Measurements from ENCODE around the gene TSEN2. TPM values are rescaled to one million over a fixed set of nuclear protein-coding genes. Genes with fewer than 3 reads are reported as not detected.

Gene TSEN2
- total RNA-seq, 4 donors from 2014 or later, result 16.1 to 26.7 (median 21.4) TPM

DNA sequence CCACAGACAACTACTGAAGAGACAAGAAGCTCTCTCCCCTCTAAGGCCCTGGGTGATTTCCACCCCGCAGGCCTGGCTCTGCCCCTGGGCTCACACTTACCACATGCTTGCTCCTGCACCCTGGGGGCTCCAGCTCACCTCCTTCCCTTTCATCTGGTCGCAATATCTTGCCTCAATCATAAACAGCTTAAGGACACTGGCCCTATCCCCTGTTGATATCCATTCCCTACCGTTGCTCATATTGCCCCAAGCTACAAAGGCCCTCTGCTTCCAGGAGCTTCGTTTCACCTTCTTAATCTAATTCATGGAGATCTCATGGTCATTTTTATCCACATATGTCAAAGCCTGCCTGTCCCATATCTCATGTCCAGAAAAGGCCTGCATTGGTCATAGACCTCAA, 46.0 kb upstream of the TSEN2 start:
- TF ChIP-seq, protein P1, sequence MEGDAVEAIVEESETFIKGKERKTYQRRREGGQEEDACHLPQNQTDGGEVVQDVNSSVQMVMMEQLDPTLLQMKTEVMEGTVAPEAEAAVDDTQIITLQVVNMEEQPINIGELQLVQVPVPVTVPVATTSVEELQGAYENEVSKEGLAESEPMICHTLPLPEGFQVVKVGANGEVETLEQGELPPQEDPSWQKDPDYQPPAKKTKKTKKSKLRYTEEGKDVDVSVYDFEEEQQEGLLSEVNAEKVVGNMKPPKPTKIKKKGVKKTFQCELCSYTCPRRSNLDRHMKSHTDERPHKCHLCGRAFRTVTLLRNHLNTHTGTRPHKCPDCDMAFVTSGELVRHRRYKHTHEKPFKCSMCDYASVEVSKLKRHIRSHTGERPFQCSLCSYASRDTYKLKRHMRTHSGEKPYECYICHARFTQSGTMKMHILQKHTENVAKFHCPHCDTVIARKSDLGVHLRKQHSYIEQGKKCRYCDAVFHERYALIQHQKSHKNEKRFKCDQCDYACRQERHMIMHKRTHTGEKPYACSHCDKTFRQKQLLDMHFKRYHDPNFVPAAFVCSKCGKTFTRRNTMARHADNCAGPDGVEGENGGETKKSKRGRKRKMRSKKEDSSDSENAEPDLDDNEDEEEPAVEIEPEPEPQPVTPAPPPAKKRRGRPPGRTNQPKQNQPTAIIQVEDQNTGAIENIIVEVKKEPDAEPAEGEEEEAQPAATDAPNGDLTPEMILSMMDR (IDR thresholded peaks at IDR 0.05), result no peak
- TF ChIP-seq POLR2AphosphoS5 (IDR thresholded peaks at IDR 0.05) (no peak), POLR2A (IDR thresholded peaks at IDR 0.05) (no peak), EP300 (IDR thresholded peaks at IDR 0.05) (no peak)
- Histone ChIP-seq H3K9me3 (no peaks in the 10 kb centered on the region), H3K4me3 (no peak overlapping the region), H3K27me3 (peaks cover 28% of the 10 kb centered on the region), H3K36me3 (no peaks in the 10 kb centered on the region), H3K27ac (no peak overlapping the region), H3K4me1 (peaks cover 0 to 19% (median 0%) of the 10 kb centered on the region in 3 donors)
- ATAC-seq, result no peak
- WGBS, 2 donors (ENCODE audit: low coverage in 1 of 2), result 83 to 100% methylated on average over 2 to 4 of the region's 4 CpGs

DNA sequence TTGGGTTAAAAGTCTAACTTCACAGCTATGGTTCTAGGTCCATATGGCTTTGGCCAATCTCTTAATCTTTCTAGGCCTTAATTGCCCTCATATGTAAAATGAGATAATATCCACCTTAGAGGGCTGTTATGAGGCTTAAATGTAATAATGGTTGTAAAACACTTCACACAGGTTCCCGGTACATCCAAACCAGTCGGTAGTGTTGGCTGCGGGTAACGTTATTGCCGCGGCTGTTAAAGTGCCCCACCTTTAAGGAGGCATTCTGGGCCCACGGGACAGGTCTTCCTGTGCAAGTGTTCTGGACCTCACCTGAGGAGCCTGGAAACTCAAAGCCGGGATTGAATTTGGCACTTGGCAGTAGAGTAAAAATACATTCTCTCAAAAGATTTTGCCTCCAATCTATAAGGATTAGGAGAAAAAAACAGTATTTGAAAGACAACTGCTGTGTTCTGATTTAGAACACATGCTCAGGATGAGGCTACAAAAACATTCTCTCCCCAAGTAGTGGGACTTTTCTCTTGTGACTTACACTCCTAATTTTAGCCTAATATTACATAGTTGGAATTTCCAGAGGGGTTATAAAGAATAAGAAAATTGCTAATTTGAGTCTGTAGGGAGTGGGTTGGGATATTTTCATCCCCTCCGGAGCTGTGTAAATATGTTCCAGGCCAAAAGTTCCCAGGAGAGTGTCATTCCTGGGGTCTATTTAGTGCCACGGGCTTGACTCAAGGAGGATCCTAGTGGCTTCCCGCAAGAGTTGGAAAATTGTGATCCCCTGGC, 44.9 kb upstream of the TSEN2 start:
- Histone ChIP-seq H3K4me1 (peaks cover 0 to 19% (median 0%) of the 10 kb centered on the region in 3 donors), H3K36me3 (no peaks in the 10 kb centered on the region), H3K9me3 (no peaks in the 10 kb centered on the region), H3K27ac (no peak overlapping the region), H3K4me3 (no peak overlapping the region), H3K27me3 (peaks cover 38% of the 10 kb centered on the region)
- TF ChIP-seq POLR2AphosphoS5 (IDR thresholded peaks at IDR 0.05) (no peak), POLR2A (IDR thresholded peaks at IDR 0.05) (no peak), EP300 (IDR thresholded peaks at IDR 0.05) (no peak)
- TF ChIP-seq, protein P1 (IDR thresholded peaks at IDR 0.05), result no peak
- ATAC-seq, result no peak
- 68 to 80% methylated on average over 3 to 5 of the region's 11 CpGs for WGBS, 2 donors (ENCODE audit: low coverage in 1 of 2)

GRCh38 chr3:12440927-12441714, 43.2 kb upstream of the TSEN2 start:
- H3K27me3 ChIP-seq, result peaks cover 46% of the 10 kb centered on the region
- ATAC-seq, result peak; percentile 29
- H3K9me3 ChIP-seq, result no peaks in the 10 kb centered on the region
- H3K4me1 ChIP-seq, result peaks cover 0 to 19% (median 0%) of the 10 kb centered on the region in 3 donors
- TF ChIP-seq, protein P1 (IDR thresholded peaks at IDR 0.05), result no peak
- no peak for TF ChIP-seq POLR2A (IDR thresholded peaks at IDR 0.05)
- no peak for TF ChIP-seq EP300 (IDR thresholded peaks at IDR 0.05)
- TF ChIP-seq POLR2AphosphoS5 (IDR thresholded peaks at IDR 0.05), result no peak
- H3K4me3 ChIP-seq, result no peak overlapping the region
- H3K36me3 ChIP-seq, result no peaks in the 10 kb centered on the region
- 72 to 100% methylated on average over 1 to 3 of the region's 21 CpGs for WGBS, 2 donors (ENCODE audit: low coverage in 1 of 2)
- H3K27ac ChIP-seq, result no peak overlapping the region

DNA sequence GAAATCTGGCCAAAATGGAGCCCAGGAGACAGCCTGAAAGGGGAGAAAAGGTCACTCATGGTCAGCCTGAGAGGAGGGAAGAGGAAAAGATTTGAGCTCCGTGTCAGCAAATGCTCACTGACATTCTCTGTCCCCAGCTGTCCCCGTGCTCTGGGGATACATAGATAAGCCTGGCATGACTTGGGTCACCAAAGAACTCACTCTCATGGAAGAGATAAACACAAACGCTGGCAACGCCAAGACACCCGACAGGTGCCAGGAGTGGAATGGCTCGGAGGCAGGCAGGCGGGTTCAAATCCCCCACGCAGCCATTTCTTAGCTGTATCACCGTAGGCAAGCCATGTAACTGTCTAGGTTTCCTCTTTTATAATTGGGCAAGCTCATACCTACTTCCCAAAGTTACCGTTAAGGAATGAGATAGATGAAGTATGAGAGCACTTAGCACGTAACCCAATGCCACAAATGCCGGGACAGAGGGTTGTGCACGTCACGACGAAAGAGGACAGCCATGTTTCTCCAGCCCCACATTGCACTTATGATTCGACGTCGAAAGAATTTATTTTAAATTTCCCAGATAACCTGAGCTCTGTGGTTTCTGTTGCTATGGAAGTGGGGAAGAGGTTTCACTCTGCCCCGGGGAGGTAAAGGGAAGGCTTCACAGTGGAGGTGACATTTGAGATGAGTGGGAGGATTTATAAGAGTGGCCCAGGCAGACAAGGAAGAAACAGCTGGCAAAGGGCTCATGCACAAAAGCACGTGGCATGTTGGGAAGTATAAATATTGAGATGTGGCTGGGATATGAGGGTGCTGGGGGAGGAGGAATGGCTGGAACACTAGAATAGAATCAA, 41.4 kb upstream of the TSEN2 start:
- no peak overlapping the region for H3K27ac ChIP-seq
- TF ChIP-seq EP300 (IDR thresholded peaks at IDR 0.05), result no peak
- TF ChIP-seq POLR2A (IDR thresholded peaks at IDR 0.05), result no peak
- TF ChIP-seq POLR2AphosphoS5 (IDR thresholded peaks at IDR 0.05), result no peak
- TF ChIP-seq, protein P1 (IDR thresholded peaks at IDR 0.05), result no peak
- H3K36me3 ChIP-seq, result no peaks in the 10 kb centered on the region
- H3K27me3 ChIP-seq, result peaks cover 48% of the 10 kb centered on the region
- no peak for ATAC-seq
- WGBS, 2 donors (ENCODE audit: low coverage in 1 of 2), result 71 to 73% methylated on average over 18 to 20 of the region's 20 CpGs
- no peak overlapping the region for H3K4me3 ChIP-seq
- no peaks in the 10 kb centered on the region for H3K9me3 ChIP-seq
- peaks cover 0 to 10% (median 0%) of the 10 kb centered on the region in 3 donors for H3K4me1 ChIP-seq
